HepG2 (cell line): Measurements from ENCODE around the gene PPP1CC. TPM values are rescaled to one million over a fixed set of nuclear protein-coding genes. Genes with fewer than 3 reads are reported as not detected.

Experiments used
- CREB1 ChIP-seq, 2 experiments: fragments of 450-650 bp in 1 of 2; IDR thresholded peaks; 2 replicates each; pipeline ENCODE4 v1.6.1; 2016 to 2017; ENCODE audit warnings: control low read depth in 1 of 2, mild to moderate bottlenecking in 1 of 2, missing compliant biosample characterization in 1 of 2, missing genetic modification characterization in 1 of 2
- FOXA3 ChIP-seq: IDR thresholded peaks from 2 replicates; pipeline ENCODE4 v1.6.1; 2016; ENCODE audit warnings: missing genetic modification reagents, missing compliant biosample characterization
- FOXJ3 ChIP-seq: sonication (generic); formaldehyde crosslinking; IDR thresholded peaks from 2 replicates; pipeline ENCODE4 v1.4.0; 2020; ENCODE audit warnings: missing genetic modification reagents, mild to moderate bottlenecking, borderline replicate concordance
- HCFC1 ChIP-seq: fragments of 150-350 bp; IDR thresholded peaks from 2 replicates; pipeline ENCODE4 v1.6.1; 2014; ENCODE audit warnings: low read depth, low read length
- HHEX ChIP-seq: IDR thresholded peaks from 2 replicates; pipeline ENCODE4 v1.6.1; 2016; ENCODE audit warnings: control low read depth
- ISL2 ChIP-seq: sonication (generic); formaldehyde crosslinking; IDR thresholded peaks from 2 replicates; pipeline ENCODE4 v1.5.0; 2020; ENCODE audit warnings: missing genetic modification reagents
- NCOA2 ChIP-seq: sonication (generic); formaldehyde crosslinking; IDR thresholded peaks from 2 replicates; pipeline ENCODE4 v1.8.0; 2022; ENCODE audit warnings: inconsistent platforms
- NKX3-1 ChIP-seq: sonication (generic); formaldehyde crosslinking; IDR thresholded peaks from 2 replicates; pipeline ENCODE4 v1.5.0; 2020; ENCODE audit warnings: missing genetic modification reagents
- NR2F6 ChIP-seq, 2 experiments: IDR thresholded peaks; 2 replicates each; pipeline ENCODE4 v1.6.1; 2016; ENCODE audit warnings: antibody characterized with exemption in 1 of 2, mild to moderate bottlenecking in 1 of 2
- ONECUT2 ChIP-seq: sonication (generic); formaldehyde crosslinking; IDR thresholded peaks from 2 replicates; pipeline ENCODE4 v1.4.0; 2020; ENCODE audit warnings: missing genetic modification reagents
- PHB2 ChIP-seq: fragments of 450-650 bp; IDR thresholded peaks from 2 replicates; pipeline ENCODE4 v1.6.1; 2018; ENCODE audit not compliant: partially characterized antibody
- PPARG ChIP-seq: conservative IDR thresholded peaks from 2 replicates; pipeline ENCODE4 v1.6.1; 2016; ENCODE audit warnings: missing biosample characterization, missing genetic modification reagents
- RBM22 ChIP-seq: fragments of 200-400 bp; formaldehyde crosslinking; optimal IDR thresholded peaks from 2 replicates; pipeline ENCODE3; 2017; ENCODE audit warnings: mild to moderate bottlenecking, low read length, moderate library complexity
- RFX5 ChIP-seq: IDR thresholded peaks from 2 replicates; pipeline ENCODE4 v1.6.1; 2011; ENCODE audit warnings: low read depth, low read length, improper control_type of control experiment
- SIX4 ChIP-seq: sonication (generic); formaldehyde crosslinking; IDR thresholded peaks from 2 replicates; pipeline ENCODE4 v1.4.0; 2020; ENCODE audit warnings: missing genetic modification reagents
- SNRNP70 ChIP-seq: fragments of 200-400 bp; formaldehyde crosslinking; IDR thresholded peaks from 2 replicates; pipeline ENCODE4 v1.6.1; 2017; ENCODE audit warnings: mild to moderate bottlenecking, low read depth, low read length, moderate library complexity
- ZNF362 ChIP-seq: sonication (generic); formaldehyde crosslinking; IDR thresholded peaks from 2 replicates; pipeline ENCODE4 v1.4.0; 2020; ENCODE audit warnings: missing genetic modification reagents, mild to moderate bottlenecking, borderline replicate concordance
- ZNF503 ChIP-seq: sonication (generic); formaldehyde crosslinking; IDR thresholded peaks from 2 replicates; pipeline ENCODE4 v1.4.0; 2020; ENCODE audit warnings: missing genetic modification reagents
- ZNF562 ChIP-seq: sonication (generic); formaldehyde crosslinking; IDR thresholded peaks from 2 replicates; pipeline ENCODE4 v1.8.0; 2022; ENCODE audit warnings: missing genetic modification reagents, borderline replicate concordance
- polyA plus RNA-seq, 8 experiments: library from polyadenylated mRNA; depleted of rRNA in 3 of 8; stranded (reverse) in 7 of 8; unstranded in 1 of 8; fragments of >200 nt; fragmentation: Illumina TruSeq in 4 of 8; extraction: Trizol in 4 of 8; gene quantifications; 2 replicates each; pipeline versions ENCODE4 v1.2.1 to v1.2.3, GENCODE V29; 2011 to 2016; ENCODE audit warnings: low read depth in 4 of 8, missing spikeins in 1 of 8, mixed read lengths in 1 of 8; ENCODE audit not compliant: insufficient read depth in 1 of 8
- total RNA-seq, 5 experiments: library from RNA; depleted of rRNA; stranded (reverse); fragments of >200 nt; fragmentation: Illumina TruSeq; extraction: Trizol; gene quantifications; 2 replicates each; pipeline ENCODE4 v1.2.3, GENCODE V29; 2016; ENCODE audit warnings: low read depth in 1 of 5
- TF ChIP-seq, protein P1 (sequence below): sonication (generic); formaldehyde crosslinking; conservative IDR thresholded peaks from 2 replicates; pipeline ENCODE4 v1.4.0; 2020; ENCODE audit warnings: mild to moderate bottlenecking, missing genetic modification reagents, moderate library complexity

The PPP1CC gene
- total and polyA plus RNA-seq, 2 of the 13 experiments (the other 11 are each of a cell fraction or from before 2014, with no cell fraction given), result 178 to 187 TPM

DNA sequence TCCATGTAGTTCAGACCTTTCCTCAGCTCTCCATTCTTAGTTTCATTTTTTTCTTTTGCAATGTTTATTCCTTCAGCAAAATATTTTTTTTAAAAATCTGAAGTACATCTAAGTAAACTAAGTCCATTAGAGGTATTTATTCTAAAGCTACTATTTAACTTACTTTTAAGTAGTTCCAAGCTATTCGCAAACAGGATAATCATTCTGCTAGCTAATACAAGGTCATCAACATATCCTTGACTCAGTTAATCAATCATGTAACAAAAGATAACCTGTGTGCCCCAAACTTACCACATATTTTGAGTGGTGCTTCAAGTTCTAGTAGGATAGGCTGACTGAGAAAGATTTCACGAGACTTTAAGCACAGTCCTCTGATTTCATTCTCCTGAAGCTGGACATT, 11.2 kb downstream of the PPP1CC start (continued):
- no peak for TF ChIP-seq RFX5
- TF ChIP-seq, protein P1, sequence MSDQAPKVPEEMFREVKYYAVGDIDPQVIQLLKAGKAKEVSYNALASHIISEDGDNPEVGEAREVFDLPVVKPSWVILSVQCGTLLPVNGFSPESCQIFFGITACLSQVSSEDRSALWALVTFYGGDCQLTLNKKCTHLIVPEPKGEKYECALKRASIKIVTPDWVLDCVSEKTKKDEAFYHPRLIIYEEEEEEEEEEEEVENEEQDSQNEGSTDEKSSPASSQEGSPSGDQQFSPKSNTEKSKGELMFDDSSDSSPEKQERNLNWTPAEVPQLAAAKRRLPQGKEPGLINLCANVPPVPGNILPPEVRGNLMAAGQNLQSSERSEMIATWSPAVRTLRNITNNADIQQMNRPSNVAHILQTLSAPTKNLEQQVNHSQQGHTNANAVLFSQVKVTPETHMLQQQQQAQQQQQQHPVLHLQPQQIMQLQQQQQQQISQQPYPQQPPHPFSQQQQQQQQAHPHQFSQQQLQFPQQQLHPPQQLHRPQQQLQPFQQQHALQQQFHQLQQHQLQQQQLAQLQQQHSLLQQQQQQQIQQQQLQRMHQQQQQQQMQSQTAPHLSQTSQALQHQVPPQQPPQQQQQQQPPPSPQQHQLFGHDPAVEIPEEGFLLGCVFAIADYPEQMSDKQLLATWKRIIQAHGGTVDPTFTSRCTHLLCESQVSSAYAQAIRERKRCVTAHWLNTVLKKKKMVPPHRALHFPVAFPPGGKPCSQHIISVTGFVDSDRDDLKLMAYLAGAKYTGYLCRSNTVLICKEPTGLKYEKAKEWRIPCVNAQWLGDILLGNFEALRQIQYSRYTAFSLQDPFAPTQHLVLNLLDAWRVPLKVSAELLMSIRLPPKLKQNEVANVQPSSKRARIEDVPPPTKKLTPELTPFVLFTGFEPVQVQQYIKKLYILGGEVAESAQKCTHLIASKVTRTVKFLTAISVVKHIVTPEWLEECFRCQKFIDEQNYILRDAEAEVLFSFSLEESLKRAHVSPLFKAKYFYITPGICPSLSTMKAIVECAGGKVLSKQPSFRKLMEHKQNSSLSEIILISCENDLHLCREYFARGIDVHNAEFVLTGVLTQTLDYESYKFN, result 0 out of 2 replicates have a peak, but pooled peaks have one; percentile 30
- peak; percentile 29; the same call in 1 of the 2 replicates for TF ChIP-seq ZNF362 (CRISPR knock-in tag)
- 0 out of 2 replicates have a peak, but pooled peaks have one; percentile 20 for TF ChIP-seq ISL2 (CRISPR knock-in tag)
- TF ChIP-seq HHEX (CRISPR knock-in tag), result peak; percentile 73
- peak; percentile 66 for TF ChIP-seq NR2F6 (IDR thresholded peaks at IDR 0.05)
- TF ChIP-seq NR2F6 (CRISPR knock-in tag; IDR thresholded peaks at IDR 0.05), result no peak
- no peak for TF ChIP-seq PHB2
- TF ChIP-seq RBM22, result peak; percentile 11
- TF ChIP-seq ZNF503, result peak; percentile 65; the same call in 1 of the 2 replicates
- peak; percentile 59; the same call in 1 of the 2 replicates for TF ChIP-seq NKX3-1 (CRISPR knock-in tag)
- TF ChIP-seq ZNF562 (CRISPR knock-in tag), result no peak
- TF ChIP-seq SIX4, result no peak
- peak; percentile 73 for TF ChIP-seq ONECUT2 (CRISPR knock-in tag)
- TF ChIP-seq NCOA2 (CRISPR knock-in tag), result peak; percentile 54
- peak; percentile 46; the same call in 1 of the 2 replicates for TF ChIP-seq FOXA3 (CRISPR knock-in tag)
- TF ChIP-seq PPARG, result 0 out of 2 replicates have a peak, but pooled peaks have one; percentile 19
- peak; percentile 52; the same call in 1 of the 2 replicates for TF ChIP-seq FOXJ3 (CRISPR knock-in tag)
- TF ChIP-seq SNRNP70, result no peak
- TF ChIP-seq HCFC1, result no peak
- no peak for TF ChIP-seq CREB1 (IDR thresholded peaks at IDR 0.05)
- 0 out of 2 replicates have a peak, but pooled peaks have one; percentile 35 for TF ChIP-seq CREB1 (CRISPR knock-in tag; IDR thresholded peaks at IDR 0.05)
